ENCODE results near the gene LRBA.
"Not testable (repeated sequence)": the region's sequence is repeated elsewhere in the genome, so short reads cannot be mapped to it uniquely, and the experiment has no call there.

The LRBA gene

DNA sequence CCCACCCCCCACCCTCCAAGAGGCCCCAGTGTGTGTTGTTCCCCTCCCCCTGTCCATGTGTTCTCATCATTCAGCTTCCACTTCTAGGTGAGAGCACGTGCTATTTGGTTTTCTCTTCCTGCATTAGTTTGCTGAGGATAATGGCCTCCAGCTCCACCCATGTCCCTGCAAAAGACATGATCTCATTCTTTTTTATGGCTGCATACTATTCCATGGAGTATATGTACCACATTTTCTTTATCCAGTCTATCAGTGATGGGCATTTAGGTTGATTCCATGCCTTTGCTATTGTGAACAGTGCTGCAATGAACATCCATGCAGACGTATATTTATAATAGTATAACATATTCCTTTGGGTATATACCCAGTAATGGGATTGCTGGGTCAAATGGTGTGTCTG is 628.7 kb downstream of the LRBA start:
- not testable (repeated sequence) for DNase-seq (ENCODE audit: low read depth in 2 of 3, low spot score in 1 of 3)

DNA sequence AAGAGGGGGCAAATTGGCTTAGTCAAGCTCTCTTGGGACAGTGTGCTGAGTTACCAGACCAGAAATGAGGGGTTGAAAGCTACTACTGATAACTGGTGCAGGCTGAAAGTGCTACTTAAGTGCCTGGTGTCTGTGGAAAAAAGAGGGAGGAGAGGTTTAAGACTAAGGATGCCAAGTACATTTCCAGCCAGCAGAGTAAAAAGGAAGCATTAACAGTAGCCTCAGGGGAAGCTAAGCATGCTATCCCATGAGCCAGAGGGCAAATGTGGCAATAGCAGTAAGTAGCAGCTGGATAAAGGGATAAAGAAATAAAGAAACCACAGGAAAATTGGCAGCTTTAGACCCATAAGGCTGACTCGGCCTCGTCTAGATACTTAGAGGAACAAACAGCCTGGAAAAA is 629.5 kb downstream of the LRBA start:
- DNase-seq (ENCODE audit: low read depth in 2 of 3, low spot score in 1 of 3): no peak

DNA sequence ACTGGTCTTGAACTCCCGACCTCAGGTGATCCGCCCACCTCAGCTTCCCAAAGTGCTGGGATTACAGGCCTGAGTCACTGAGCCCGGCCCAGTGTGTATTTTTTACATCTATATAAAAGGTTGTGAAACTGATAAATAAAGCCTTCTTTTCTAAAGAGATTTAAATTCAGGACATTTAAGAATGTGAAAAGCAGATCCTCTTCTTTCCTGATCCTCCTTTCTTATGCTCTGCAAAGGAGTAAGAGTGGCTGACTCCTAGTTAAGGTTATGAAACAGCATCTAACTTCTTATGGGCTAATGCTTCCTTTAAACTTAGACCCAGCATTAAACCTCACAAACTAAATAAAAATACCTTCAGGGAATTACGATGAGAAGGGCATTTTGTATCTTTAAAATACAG is 630.8 kb downstream of the LRBA start:
- no peak for DNase-seq (ENCODE audit: low read depth in 2 of 3, low spot score in 1 of 3)

DNA sequence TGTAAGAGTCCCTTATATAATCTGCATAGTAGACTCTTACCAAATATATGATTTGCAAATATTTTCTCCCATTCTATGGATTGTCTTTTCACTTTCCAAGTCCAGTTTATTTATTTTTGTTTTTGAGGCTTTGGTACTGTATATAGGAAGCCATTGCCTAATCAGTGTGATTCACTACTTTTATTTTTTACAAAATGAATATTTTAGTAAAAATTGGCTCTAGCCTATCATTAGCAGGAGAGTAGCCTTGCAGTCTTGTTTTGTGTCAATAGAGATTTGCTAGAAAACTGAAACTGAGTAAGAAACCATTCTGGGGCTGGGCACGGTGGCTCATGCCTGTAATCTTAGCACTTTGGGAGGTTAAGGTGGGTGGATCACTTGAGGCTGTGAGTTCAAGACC is 633.1 kb downstream of the LRBA start:
- DNase-seq (ENCODE audit: low read depth in 2 of 3, low spot score in 1 of 3): no peak

DNA sequence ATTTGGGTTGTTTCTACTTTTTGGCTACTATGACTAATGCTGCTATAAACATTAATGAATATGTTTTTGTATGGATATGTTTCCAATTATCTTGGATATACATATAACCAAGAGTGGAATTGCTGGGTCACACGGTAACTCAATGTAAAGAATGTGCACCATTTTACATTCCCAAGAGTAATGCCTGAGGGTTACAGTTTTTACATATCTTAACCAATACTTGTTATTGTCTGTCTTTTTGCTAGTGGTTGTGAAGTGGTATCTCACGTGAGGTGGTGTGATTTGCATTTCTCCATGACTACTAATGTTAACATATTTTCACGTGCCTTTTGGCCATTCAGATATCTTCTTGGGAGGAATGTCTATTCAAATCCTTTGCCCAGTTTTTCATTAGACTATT is 633.5 kb downstream of the LRBA start:
- no peak for DNase-seq (ENCODE audit: low read depth in 2 of 3, low spot score in 1 of 3)

DNA sequence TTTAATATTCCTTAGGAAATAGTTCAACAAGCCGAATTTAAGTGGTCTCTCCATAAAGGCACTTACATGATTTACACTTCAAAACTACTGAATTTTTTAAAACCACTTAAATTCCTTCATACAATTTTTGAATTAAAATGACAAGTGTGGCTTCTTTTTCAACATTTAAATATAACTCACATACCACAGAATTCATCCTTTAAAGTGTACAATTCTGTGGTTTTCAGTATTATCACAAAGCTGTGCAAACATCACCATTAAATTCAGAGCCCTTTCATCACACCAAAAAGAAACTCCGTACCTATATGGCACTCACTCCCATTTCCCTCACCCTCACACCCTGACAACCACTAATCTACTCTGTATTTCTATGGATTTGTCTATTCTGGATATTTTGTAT is 634.0 kb downstream of the LRBA start:
- DNase-seq (ENCODE audit: low read depth in 2 of 3, low spot score in 1 of 3): no peak

DNA sequence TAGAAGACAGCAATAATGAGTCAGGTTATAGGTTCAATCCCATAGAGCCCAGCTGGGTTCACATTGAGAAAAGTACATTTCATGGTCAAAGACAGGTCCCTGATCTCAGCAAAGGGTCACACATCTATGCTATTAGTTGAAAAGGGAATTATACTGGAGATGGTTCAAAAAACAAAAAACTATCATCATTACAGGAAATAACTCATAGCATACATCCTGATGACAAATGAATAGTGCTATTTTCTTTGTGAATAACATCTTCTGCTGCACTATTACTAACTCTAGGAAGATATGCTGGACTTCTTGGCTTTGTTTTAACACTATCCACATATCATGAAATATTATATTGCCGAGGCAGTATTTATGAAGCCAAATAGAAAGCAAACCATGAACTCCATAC is 635.6 kb downstream of the LRBA start:
- DNase-seq (ENCODE audit: low read depth in 2 of 3, low spot score in 1 of 3): no peak

DNA sequence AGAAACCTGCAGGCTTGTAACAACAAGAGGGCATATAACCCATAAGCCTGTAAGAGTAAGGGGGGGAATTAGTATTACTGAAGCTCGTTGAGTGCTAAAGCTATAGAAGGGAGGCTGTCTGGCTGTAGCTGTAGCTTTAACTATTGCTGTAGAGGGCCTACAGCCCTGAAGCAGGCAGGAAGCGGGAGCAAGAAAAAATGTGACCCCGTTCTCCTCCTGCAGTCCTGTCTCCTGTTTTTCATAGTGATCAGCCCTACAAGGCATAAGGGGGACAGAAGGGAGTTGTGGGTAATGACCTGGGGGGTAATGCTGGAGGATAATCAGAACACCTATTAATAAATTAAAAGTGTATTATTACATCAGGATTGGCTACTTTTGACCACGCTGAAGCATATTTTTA is 640.1 kb downstream of the LRBA start:
- no peak for DNase-seq (ENCODE audit: low read depth in 2 of 3, low spot score in 1 of 3)

DNA sequence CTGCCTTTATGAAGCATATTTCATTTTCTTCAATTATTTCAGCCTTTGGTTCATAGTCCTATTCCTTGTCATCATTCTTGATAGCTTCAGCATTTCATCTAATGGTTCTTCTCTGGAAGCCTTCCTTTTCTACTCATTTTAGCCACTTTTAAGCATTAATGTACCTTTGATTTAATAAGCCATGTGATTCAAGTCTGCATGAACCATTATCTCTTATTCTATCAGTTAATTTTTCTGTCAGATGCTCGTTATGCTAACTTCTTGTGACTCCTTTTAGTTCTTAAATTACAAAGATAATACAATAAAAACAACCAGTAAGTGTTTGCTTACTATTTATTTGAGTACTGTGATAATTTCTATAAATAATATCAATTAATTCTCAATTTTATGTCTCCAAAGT is 643.2 kb downstream of the LRBA start:
- DNase-seq (ENCODE audit: low read depth in 2 of 3, low spot score in 1 of 3): no peak

DNA sequence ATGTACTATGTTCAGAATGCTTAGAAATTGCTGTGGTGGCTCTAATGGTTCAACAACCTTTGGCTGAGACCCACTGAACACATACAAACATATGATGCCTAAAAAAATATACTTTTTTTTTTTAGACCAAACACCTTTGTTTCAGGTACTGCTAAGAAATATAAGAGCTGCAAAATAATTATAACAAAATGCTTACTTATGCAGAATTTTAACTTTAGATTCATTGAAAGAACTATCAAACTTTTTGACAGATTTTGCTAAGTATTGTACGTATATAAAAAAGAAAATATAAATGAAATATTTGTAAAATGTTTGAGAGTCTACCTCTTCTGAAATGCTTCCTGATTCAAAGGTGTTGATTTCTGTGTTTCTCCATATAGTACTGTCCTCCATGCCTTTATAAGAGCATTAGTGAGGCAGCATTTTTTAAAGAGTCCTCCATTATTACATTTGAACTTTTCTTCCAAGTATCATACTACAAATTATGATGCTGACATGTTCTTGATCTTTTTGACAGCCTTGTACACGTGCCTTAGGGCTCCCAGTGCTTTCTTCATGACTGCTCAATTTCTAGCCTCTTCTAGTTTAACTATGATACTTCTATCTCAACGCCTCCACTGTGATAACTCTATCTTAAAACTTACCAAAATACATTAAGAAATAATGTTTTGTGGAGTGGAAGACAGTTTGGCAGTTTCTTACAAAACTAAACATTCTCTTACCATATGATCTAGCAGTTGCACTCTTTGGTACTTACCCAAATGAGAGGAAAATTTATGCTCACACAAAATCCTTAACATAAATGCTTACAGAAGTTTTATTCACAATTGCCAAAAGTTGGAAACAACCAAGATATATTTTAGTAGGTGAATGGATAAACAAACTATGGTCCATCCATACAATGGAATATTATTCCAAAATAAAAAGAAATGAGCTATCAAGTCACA is 645.4 kb downstream of the LRBA start:
- DNase-seq (ENCODE audit: low read depth in 2 of 3, low spot score in 1 of 3): no peak

DNA sequence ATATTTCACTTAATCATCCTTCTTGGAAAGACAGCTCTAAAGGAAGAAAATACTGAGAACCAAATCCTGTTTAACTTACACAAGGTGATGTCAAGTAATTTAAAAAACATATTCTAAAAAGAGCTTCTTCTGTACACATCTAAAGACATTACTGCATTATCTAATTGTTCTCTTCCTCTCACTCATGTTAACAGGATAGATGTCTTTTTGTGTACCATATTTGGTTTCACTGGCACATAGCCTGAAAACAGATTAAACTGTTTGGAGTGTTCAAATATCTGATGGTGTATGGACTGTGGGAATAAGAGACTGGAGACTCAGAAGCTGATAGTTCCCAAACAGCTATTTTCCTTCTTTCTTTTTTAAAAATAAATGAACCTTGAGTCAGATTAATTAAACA is 646.4 kb downstream of the LRBA start:
- DNase-seq (ENCODE audit: low read depth in 2 of 3, low spot score in 1 of 3): no peak

DNA sequence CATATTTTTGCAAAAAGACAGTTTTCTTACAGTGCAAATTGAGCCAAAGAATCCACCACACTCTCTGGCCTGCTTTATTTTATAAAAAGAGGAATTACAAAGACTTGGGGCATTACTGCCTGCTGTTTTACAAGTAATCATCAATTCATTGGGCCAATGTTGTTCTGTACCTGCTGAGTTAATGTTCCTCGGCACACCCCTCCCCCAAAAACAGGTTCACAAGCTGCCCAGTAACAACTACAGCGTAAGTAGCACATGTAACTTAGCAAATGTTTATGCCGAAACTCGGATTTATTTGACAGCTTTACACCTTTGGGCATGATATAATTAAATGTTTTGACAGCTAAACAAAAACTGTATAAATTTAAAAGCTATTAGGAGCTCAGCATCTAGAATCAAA is 647.8 kb downstream of the LRBA start:
- no peak for DNase-seq (ENCODE audit: low read depth in 2 of 3, low spot score in 1 of 3)

DNA sequence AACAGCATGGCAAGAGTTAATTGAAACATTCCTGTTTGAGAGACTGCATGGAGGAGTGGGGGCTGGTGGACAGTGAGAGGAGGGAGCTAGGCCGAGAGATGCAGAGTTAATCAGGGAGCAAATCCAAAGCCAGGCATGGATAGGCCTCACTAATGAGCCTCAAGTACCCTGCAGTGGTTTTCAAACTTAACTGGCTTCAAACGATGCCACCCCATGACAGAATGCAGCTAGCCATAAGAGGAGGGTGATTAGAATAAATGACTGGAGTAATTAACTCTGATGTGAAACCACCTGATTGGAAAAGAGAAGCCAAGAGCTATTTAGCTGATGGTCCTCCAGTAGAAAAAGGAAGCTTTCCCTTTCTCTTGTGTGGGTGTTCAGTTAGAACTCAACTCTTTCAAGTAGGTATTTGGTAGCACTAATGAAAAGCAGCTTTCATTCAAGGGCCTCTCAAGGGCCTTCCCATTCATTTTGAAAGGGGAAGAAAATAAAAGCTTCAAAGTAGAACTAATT is 648.5 kb downstream of the LRBA start:
- no peak for DNase-seq (ENCODE audit: low read depth in 2 of 3, low spot score in 1 of 3)

DNA sequence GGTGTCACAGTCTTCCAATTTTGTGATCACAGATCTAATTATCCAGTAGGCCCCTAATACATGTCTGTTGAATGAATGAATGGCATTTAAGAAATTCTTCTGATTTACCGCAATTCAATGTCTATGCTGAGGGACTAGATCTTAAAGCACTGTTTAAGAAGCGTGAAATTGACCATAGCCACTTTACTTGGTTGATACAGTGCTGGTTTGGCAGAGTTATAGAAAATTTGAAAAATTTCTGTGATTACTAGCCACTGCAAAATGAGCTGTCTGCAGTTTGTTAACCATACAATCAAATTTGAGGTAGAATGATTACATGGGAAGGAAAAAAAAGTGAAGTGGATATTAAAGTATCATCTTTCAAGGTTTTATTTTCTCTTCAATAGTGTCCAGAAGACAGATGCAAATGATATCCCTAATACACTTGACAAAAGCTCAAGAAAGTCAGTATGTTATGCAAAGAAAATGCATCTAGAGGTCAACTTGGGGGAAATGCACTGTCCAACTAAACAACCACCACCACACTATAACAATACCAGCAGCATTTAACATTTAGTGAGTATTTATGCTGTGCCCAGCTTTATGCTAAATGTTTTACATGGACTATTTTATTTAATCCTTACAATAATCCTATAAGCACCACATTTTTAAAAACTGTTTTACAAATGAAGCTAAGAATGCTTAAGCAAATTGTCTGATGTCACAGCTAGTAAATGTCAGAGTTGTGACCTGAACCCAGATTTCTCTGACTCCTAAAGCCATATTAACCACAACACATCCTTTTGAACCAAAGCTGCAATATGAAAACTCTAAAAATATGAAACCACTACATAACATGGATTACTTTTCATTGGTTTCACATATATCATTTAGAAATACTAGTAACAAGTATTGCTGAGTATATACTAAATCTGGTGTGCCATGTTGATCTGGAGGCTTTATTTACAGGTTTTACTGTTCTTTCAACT is 651.1 kb downstream of the LRBA start:
- no peak for DNase-seq (ENCODE audit: low read depth in 2 of 3, low spot score in 1 of 3)

DNA sequence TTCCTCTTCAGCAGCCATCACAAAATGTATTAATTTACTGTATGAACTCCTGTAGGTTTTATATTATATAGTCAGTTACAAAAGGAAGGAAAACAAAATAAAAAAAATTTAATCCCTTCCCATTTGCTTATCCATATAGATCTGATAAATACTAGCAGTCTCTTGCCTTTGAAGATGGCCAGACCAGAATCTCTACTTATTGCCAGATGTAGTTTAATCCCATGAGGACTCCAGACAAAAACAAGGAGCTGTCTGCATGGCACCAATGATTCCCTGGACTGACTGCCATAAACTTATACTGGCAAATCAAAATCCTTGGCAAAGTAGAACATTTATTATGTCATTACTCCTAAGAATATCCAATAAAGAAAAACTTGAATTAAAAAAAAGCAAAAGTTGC is 656.4 kb downstream of the LRBA start:
- no peak for DNase-seq (ENCODE audit: low read depth in 2 of 3, low spot score in 1 of 3)

DNA sequence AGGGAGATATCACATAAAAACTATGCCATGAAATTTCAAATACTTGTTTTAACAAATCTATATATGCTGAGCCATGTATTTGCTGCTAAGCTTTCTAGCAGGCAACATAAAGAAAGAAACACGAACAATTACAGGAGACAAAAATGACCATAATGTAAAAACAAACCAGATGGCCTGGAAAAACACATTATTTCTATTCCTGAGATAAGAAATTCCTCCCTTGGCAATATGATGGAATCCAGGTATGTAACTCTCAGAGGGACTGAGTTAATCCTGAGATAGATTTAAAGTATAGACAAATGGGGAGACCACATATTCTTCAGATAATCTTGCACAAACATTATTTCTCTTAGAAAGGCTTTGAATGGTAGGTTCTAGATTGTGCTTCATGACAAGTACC is 657.3 kb downstream of the LRBA start:
- DNase-seq (ENCODE audit: low read depth in 2 of 3, low spot score in 1 of 3): no peak

DNA sequence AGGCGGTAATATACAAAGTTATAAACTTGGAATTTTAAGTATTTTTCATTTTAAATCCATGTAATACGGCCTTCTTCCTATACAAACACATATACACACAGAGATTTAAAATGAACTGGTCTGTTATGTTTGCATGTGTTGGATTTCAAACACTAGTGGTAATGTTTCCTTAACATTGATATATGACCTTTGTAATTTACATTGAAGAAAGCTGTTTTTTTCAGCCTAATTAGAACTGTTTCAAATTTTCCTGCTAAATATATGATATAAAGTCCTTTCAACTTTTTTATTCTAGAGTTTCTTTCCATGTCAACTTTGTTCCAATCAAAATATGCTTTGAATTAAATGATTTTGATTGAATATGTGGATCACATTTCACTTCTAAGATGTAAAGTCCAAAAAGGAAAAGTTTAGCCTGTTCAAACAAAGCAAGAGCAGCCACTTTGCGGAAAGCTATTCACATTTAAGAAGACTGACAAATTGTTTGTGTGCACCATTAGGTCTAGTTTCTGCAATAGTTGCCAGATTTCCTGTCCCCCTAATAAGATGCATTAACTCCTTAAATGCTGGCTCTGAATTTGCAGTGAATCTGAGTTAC is 659.1 kb downstream of the LRBA start:
- DNase-seq (ENCODE audit: low read depth in 2 of 3, low spot score in 1 of 3): no peak

DNA sequence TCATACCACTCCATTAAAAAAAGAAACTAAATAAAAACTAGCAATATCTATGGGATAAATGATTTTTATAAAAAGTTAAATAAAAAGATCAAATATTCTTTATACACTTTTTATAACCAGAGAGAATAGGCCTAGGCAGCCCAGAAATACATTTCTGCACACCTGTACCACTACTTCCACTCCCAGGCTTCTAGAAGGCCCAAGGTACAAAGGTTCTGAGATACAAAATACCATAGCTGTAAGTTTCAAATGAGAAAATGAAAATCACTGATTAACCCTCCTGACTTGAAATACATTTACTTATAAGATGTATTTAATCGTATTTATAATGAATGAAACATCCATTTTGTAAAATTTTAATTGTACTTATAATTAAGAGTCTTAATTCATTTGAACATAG is 659.7 kb downstream of the LRBA start:
- no peak for DNase-seq (ENCODE audit: low read depth in 2 of 3, low spot score in 1 of 3)

DNA sequence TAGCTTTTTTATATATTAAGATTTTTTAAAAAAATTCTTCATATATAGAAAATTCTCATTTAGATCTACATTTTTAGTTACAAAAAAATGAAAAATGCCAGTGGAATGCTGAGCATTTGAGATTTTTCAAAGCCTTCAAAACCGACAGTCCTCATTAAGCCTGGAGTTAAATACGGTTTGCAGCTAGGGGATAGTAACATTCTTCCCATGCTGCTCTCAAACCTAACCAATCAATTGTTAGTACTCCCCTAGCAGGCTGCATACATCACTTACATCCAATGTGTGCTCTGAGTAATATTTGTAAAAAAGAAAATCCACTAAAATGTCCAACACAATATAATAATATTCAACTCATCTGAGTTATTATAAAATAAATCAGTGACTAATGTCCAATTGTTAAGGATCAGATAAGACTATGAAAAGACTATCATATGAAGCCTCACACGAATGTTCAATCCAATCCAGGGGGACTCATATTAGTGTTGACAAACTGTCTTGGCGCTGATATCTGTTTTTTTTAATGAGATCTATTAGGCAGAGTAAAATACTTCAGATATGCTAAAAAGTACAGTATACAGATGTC is 660.8 kb downstream of the LRBA start:
- no peak for DNase-seq (ENCODE audit: low read depth in 2 of 3, low spot score in 1 of 3)

DNA sequence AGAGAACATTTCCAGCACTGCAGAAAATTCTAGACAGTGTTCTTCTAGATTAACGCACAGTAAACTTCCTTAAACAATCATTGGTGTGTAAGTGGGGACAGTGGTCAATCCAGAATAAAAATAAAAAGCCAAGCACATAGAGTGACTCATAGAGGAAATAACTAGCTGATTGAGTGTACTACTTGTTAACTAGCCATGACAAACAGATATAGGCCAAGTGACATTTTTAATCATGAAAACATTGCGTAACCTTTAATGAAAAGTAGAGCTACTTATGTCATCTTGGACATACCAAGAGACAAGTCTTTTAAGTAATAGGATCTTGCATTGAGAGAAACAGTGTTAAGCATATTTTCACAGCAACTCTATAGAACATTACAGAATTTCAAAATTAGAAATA is 667.0 kb downstream of the LRBA start:
- DNase-seq (ENCODE audit: low read depth in 2 of 3, low spot score in 1 of 3): no peak

DNA sequence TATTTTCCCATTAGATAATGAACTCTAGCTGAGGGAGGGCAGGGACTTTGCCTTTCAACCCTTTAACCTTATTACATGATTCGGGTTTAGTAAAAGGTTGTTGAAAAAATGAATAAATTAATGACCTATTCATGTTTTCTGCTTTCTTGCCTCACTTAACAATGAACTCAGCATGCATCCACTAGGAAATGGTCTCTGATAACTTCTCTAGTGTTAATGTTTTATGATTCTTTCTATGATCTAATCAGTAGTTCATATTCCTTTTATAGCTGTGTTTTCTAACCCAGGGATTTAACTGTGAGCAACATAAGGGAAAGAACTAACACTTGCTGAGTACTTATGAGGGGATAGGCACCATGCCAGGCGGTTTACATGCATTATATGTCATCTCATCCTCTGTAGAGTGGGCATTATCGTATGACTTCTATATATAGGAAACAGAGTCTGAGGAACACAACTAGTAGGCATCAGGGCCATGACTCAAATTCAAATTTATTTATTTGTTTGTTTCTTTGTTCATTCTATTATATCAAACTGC is 669.8 kb downstream of the LRBA start:
- DNase-seq (ENCODE audit: low read depth in 2 of 3, low spot score in 1 of 3): no peak
